Measurements from ENCODE around the gene IRF5.
"Not testable (repeated sequence)": the region's sequence is repeated elsewhere in the genome, so short reads cannot be mapped to it uniquely, and the experiment has no call there.

The IRF5 gene

GRCh38 chr7:128906766-128907559, 30.8 kb upstream of the IRF5 start:
- DNase-seq (ENCODE audit: low read depth): no peak

GRCh38 chr7:128908750-128909624, 28.7 kb upstream of the IRF5 start:
- DNase-seq (ENCODE audit: low read depth): no peak

DNA sequence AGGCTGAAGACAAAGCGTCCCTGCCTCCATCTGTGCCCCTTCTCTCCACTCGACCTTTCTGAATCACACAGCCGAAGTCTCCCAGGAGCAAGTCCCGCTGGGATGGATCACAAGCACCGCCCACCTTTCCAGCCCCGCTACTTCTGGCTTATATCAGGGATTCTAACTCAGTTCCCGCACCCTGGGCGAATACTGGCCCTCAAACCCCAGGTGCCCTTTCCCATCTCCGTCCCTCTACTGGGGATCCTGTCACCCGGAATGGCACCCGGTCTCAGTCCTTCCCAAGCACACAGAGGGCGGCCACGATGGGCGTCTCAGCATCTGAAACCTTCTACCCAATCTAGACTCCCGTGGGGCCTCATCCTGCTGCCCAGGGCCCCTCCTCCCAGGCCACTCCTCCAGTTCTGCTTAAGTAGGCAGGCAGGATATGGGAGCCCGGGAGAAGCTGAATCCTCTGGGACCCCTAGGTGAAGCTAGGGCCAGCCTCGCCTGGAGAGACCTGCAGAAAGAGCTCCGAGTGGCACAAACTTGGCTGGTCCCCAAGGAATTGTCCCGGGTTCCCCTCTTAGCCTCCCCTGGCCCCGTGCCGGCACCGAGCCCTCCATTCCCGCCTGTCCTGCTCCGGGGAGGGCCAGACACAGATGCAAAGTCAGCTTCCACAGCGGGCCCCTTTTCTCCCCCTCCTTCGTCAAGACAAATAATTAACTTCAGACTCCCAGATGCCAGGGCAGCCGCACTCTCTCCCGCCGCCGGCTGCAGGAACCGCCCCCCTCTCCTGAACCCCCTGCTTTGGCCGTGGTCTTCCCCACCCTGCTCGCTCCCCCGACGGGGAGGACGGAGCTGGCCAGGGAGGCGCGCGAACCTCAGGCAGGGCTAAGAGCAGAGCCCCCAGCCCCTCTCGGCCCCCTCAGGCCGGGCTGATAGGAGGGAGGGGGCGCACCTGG, 27.8 kb upstream of the IRF5 start:
- no peak for DNase-seq (ENCODE audit: low read depth)

- DNase-seq (ENCODE audit: low read depth): no peak
These were observed 27.2 kb upstream of the IRF5 start, which contains the start of gene KCP for GRCh38 chr7:128910569-128910945. Gene KCP (minus strand): TSS chr7:128910709. CDS start chr7:128910676, 33 bp downstream.

- no peak for DNase-seq (ENCODE audit: low read depth)
These were observed 26.2 kb upstream of the IRF5 start for GRCh38 chr7:128911423-128912031.

DNA sequence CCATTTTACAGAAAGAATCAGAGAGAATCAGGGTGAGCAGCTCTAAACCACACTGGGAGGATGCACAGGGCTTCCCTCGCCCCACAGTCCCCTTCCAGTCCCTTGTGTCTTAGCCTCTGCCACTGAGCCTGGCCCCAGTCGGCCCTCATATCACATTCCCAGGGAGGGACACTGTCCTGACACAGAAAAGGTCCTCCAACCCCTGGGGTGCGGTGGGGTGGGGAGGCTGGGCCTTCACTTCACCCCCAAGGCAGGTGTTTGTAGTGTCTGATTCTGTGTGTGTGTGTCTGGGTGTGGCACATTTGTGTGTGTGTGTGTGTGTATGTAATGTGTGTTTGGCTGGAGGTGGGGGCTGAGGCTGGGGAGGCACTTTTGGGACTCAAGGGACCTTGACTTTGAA, 25.4 kb upstream of the IRF5 start:
- DNase-seq (ENCODE audit: low read depth): no peak

DNA sequence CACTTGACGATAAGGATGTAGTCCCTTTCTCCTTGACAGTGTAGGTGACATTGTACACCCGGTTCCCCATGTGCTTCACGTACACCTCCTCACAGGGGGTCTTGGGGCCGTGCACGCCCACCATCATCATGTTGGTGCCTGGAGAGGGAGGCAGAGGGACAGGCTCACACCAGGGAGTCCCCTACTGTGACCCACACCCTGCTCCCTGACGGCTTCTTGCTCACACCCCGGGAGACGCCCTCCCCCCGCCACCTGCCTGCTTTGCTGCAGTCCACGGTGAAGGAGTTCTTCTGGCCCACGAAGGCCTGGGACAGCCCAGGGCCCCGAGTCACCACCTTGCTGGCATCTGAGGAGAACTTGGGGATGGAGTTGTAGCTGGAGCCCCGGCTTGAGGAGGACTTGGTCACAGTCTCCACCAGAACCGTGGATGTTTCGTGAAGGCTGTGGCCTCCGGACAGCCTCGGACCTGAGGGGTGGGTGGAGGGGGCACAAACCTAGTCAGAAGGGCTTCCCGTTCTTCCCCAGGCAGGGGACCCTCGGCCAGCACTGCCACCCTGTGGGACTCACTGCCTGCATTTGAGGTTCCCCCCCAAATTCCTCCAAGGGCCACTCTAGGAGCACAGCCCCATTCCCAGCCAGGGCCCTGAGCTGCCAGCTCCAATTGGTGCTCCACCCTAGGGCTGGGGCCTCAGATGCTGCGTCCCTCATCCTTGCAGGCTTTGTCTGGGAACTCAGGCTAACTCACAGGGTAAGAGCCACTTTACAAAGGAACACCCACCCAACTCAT, 24.8 kb upstream of the IRF5 start:
- DNase-seq (ENCODE audit: low read depth): not testable (repeated sequence)

DNA sequence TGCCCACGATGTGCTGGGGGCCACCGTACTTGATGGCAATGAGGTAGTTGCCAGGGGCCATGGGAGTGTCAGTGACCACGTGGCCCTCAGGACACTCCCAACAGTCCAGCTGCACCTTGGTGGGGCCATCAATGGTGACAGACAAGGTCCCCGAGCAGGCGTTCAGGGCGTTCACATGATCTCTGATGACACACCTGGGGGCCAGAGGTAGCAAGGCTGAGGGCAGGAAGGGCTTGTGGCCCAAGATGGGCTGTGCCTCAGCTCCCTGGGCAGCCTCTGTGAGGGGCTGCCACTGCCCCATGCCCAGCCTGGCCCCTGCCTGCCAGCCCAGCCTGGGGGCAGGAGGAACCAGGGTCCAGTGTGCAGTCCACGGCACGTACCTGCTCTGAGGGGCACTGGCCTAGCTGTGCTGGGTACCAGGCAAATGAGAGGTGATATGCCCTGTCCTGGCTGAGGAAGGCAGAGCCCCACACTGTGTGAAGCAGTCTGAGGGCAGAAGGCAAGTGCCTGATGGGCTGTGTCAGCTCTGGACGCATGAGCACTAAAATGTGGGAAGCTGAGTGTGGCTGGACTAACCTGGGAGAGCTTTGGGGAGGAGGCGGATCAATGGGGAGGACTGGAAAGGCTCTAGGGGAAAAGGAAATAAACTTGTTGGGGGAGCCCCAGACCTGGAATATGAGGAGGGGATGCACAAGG, 23.7 kb upstream of the IRF5 start:
- no peak for DNase-seq (ENCODE audit: low read depth)

- no peak for DNase-seq (ENCODE audit: low read depth)
These were observed 23.1 kb upstream of the IRF5 start for GRCh38 chr7:128914566-128915151.

- DNase-seq (ENCODE audit: low read depth): no peak
These were observed 22.4 kb upstream of the IRF5 start for GRCh38 chr7:128915271-128915819.

DNA sequence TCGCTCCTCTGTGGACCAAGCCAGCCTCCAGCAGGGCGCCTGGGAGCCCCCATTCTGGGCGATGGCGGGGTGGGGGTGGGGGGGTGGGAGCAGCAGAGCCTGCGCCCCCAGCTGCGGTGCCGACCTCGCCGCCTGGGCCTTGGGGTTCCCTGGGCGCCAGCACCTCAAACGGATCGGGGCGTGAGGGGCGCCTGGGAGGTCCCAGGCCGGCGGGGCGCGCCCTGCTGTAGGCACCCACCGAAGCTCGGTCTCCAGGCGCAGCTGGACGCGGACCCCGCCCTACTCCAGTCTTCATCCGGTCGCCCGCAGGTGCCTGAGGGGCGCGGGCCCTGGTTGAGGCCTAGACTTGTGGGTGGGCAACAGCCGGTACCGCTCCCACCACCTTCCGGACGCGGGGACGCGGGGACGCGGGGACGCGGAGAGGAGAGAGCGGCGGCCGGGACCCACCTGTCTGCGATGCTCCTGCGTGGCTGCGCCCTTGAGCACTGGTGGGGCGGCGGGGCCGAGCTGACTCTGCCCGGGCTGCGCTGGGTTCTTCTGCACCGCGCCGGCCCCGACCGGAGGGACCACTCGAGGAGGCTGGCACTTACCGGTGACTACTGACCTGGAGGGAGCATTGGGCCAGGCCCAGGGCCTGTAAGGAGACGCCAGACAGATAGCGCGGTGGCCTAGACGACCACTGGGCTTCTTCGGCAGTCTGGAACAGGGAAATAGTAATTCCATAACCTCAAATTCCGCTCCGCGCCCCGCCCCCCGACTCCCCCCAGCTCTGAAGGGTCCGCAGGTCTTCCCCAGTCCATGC, 21.7 kb upstream of the IRF5 start:
- DNase-seq (ENCODE audit: low read depth): no peak

- no peak for DNase-seq (ENCODE audit: low read depth)
These were observed 21.1 kb upstream of the IRF5 start for GRCh38 chr7:128916643-128916915.

GRCh38 chr7:128917122-128917521, 20.6 kb upstream of the IRF5 start:
- DNase-seq (ENCODE audit: low read depth): no peak

GRCh38 chr7:128918016-128918665, 19.6 kb upstream of the IRF5 start:
- DNase-seq (ENCODE audit: low read depth): no peak

DNA sequence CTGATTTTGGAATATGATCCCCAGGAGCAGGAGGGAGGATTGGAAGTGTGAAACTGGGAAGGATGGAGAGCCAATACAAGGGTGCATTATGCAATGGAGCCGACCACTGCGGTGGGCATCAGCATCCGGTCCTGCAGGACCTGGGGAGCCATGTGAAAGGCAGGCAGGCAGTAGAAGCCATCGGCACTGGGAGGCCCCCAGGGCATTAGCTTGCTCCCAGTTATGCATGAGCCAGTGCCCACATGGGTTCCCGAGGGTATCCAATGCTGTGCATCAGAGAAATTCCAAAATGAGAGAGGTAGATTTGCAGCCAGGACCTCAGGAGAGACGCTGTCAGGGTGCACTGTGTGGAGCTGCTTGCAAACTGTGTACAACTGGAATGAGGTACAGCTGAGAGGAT, 18.5 kb upstream of the IRF5 start:
- no peak for DNase-seq (ENCODE audit: low read depth)

GRCh38 chr7:128919881-128920799, 17.6 kb upstream of the IRF5 start:
- DNase-seq (ENCODE audit: low read depth): no peak

DNA sequence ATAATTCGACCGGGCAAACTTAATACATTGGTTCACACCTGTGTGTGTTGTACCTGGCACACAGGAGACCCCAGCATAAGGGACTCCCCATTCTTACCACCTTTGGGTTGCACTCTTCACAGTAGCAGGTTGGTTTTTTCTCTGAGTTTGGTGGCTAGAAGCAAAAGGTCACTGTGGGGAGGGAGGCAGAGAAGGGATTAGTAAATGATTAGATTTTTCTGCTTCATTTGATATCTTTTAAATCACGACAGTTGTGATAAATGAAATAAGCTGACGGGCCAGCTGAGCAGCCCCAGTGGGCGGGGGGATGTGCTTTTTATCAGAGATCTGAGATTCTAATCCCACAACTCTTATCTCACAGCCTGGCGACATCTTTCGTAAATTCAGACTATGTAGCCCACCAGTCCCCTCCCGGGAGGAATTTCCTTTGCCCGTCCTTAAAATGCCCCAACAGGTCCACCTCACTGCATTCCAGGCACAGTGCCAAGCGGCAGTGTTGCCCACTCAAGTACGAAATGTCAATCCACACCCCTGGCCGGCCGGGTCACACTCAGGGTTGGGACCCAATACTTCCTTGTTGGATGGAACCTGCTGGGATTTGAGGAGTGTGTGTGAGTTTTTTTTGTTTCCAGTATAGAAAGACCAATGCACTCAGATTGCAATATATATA, 16.7 kb upstream of the IRF5 start:
- DNase-seq (ENCODE audit: low read depth): no peak
